Measurements from ENCODE around the gene DOCK9. TPM values are rescaled to one million over a fixed set of nuclear protein-coding genes. Genes with fewer than 3 reads are reported as not detected.

DOCK9 gene
- total and polyA plus RNA-seq, 2 experiments from 2014 or later, result 8.5 to 57.7 TPM

DNA sequence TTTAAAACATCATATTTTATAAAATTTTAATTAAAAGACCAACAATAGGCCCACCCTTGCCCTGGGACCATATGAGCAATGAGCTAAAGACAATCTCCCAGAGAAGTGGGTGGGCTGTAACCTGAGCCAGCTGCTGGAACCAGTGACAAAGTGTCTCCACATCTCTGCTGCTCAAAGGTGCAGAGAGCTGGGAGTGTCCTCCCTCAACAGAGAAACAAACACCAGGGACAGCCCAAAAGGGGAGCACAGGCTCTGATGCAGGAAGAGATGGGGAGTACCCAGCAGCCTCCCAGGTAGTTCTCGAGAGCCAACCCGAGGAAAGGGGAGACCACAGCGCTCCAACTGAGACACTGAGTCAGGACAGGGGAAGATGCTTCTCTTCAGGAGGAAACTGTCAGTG lies 39.1 kb downstream of the DOCK9 start:
- peaks cover 41% of the 10 kb centered on the region for H3K4me1 Mint-ChIP-seq
- 0 out of 2 replicates have a peak overlapping the region, but pooled peaks have one; percentile 9 for H3K4me3 ChIP-seq
- H3K36me3 ChIP-seq (ENCODE audit: insufficient read depth), result peaks cover 5% of the 10 kb centered on the region
- H3K9me3 Mint-ChIP-seq, result peaks cover 11% of the 10 kb centered on the region
- H3K27me3 ChIP-seq (ENCODE audit: insufficient read depth), result no peaks in the 10 kb centered on the region
- no peaks in the 10 kb centered on the region for H3K27me3 Mint-ChIP-seq (ENCODE audit: insufficient read depth, low read depth, poor library complexity)
- H3K4me1 ChIP-seq (ENCODE audit: insufficient read depth), result peaks cover 32% of the 10 kb centered on the region
- peak overlapping the region; percentile 63; the same call in 1 of the 2 replicates for H3K27ac Mint-ChIP-seq
- H3K4me2 ChIP-seq, result peak overlapping the region; percentile 63
- TF ChIP-seq STAT1 (IDR thresholded peaks at IDR 0.05; ENCODE audit: unreplicated experiment), result no peak
- no peak for TF ChIP-seq CREB1 (CRISPR knock-in tag; IDR thresholded peaks at IDR 0.05; ENCODE audit: low read depth)
- no peak for TF ChIP-seq CTCF (conservative IDR thresholded peaks at IDR 0.05; ENCODE audit: low read depth in 2 of 2)
- TF ChIP-seq EZH2 (IDR thresholded peaks at IDR 0.05; ENCODE audit: low read depth, unreplicated experiment), result no peak
- no peak for TF ChIP-seq POLR2AphosphoS5 (IDR thresholded peaks at IDR 0.05; ENCODE audit: low read depth)
- TF ChIP-seq, protein P1, sequence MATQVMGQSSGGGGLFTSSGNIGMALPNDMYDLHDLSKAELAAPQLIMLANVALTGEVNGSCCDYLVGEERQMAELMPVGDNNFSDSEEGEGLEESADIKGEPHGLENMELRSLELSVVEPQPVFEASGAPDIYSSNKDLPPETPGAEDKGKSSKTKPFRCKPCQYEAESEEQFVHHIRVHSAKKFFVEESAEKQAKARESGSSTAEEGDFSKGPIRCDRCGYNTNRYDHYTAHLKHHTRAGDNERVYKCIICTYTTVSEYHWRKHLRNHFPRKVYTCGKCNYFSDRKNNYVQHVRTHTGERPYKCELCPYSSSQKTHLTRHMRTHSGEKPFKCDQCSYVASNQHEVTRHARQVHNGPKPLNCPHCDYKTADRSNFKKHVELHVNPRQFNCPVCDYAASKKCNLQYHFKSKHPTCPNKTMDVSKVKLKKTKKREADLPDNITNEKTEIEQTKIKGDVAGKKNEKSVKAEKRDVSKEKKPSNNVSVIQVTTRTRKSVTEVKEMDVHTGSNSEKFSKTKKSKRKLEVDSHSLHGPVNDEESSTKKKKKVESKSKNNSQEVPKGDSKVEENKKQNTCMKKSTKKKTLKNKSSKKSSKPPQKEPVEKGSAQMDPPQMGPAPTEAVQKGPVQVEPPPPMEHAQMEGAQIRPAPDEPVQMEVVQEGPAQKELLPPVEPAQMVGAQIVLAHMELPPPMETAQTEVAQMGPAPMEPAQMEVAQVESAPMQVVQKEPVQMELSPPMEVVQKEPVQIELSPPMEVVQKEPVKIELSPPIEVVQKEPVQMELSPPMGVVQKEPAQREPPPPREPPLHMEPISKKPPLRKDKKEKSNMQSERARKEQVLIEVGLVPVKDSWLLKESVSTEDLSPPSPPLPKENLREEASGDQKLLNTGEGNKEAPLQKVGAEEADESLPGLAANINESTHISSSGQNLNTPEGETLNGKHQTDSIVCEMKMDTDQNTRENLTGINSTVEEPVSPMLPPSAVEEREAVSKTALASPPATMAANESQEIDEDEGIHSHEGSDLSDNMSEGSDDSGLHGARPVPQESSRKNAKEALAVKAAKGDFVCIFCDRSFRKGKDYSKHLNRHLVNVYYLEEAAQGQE (IDR thresholded peaks at IDR 0.05; ENCODE audit: unreplicated experiment), result no peak
- TF ChIP-seq ZNF114 (CRISPR knock-in tag; IDR thresholded peaks at IDR 0.05), result no peak
- TF ChIP-seq NANOG (IDR thresholded peaks at IDR 0.05; ENCODE audit: borderline replicate concordance), result no peak
- no peak for TF ChIP-seq JUNB (IDR thresholded peaks at IDR 0.05; ENCODE audit: unreplicated experiment)
- TF ChIP-seq, protein P2, sequence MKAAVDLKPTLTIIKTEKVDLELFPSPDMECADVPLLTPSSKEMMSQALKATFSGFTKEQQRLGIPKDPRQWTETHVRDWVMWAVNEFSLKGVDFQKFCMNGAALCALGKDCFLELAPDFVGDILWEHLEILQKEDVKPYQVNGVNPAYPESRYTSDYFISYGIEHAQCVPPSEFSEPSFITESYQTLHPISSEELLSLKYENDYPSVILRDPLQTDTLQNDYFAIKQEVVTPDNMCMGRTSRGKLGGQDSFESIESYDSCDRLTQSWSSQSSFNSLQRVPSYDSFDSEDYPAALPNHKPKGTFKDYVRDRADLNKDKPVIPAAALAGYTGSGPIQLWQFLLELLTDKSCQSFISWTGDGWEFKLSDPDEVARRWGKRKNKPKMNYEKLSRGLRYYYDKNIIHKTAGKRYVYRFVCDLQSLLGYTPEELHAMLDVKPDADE (IDR thresholded peaks at IDR 0.05), result no peak
- no peak for TF ChIP-seq ZNF331 (CRISPR knock-in tag; IDR thresholded peaks at IDR 0.05; ENCODE audit: low read depth)
- TF ChIP-seq, protein P3, sequence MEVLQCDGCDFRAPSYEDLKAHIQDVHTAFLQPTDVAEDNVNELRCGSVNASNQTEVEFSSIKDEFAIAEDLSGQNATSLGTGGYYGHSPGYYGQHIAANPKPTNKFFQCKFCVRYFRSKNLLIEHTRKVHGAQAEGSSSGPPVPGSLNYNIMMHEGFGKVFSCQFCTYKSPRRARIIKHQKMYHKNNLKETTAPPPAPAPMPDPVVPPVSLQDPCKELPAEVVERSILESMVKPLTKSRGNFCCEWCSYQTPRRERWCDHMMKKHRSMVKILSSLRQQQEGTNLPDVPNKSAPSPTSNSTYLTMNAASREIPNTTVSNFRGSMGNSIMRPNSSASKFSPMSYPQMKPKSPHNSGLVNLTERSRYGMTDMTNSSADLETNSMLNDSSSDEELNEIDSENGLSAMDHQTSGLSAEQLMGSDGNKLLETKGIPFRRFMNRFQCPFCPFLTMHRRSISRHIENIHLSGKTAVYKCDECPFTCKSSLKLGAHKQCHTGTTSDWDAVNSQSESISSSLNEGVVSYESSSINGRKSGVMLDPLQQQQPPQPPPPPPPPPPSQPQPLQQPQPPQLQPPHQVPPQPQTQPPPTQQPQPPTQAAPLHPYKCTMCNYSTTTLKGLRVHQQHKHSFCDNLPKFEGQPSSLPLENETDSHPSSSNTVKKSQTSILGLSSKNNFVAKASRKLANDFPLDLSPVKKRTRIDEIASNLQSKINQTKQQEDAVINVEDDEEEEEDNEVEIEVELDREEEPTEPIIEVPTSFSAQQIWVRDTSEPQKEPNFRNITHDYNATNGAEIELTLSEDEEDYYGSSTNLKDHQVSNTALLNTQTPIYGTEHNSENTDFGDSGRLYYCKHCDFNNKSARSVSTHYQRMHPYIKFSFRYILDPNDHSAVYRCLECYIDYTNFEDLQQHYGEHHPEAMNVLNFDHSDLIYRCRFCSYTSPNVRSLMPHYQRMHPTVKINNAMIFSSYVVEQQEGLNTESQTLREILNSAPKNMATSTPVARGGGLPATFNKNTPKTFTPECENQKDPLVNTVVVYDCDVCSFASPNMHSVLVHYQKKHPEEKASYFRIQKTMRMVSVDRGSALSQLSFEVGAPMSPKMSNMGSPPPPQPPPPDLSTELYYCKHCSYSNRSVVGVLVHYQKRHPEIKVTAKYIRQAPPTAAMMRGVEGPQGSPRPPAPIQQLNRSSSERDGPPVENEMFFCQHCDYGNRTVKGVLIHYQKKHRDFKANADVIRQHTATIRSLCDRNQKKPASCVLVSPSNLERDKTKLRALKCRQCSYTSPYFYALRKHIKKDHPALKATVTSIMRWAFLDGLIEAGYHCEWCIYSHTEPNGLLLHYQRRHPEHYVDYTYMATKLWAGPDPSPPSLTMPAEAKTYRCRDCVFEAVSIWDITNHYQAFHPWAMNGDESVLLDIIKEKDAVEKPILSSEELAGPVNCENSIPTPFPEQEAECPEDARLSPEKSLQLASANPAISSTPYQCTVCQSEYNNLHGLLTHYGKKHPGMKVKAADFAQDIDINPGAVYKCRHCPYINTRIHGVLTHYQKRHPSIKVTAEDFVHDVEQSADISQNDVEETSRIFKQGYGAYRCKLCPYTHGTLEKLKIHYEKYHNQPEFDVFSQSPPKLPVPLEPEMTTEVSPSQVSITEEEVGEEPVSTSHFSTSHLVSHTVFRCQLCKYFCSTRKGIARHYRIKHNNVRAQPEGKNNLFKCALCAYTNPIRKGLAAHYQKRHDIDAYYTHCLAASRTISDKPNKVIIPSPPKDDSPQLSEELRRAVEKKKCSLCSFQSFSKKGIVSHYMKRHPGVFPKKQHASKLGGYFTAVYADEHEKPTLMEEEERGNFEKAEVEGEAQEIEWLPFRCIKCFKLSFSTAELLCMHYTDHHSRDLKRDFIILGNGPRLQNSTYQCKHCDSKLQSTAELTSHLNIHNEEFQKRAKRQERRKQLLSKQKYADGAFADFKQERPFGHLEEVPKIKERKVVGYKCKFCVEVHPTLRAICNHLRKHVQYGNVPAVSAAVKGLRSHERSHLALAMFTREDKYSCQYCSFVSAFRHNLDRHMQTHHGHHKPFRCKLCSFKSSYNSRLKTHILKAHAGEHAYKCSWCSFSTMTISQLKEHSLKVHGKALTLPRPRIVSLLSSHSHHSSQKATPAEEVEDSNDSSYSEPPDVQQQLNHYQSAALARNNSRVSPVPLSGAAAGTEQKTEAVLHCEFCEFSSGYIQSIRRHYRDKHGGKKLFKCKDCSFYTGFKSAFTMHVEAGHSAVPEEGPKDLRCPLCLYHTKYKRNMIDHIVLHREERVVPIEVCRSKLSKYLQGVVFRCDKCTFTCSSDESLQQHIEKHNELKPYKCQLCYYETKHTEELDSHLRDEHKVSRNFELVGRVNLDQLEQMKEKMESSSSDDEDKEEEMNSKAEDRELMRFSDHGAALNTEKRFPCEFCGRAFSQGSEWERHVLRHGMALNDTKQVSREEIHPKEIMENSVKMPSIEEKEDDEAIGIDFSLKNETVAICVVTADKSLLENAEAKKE (CRISPR knock-in tag; IDR thresholded peaks at IDR 0.05), result no peak
- TF ChIP-seq EZH2phosphoT487 (IDR thresholded peaks at IDR 0.05; ENCODE audit: unreplicated experiment), result no peak
- peaks cover 10% of the 10 kb centered on the region for H3K36me3 Mint-ChIP-seq (ENCODE audit: low read depth)
- ATAC-seq (peak; percentile 88), DNase-seq (ENCODE audit: low spot score) (peak; percentile 66)
- no peak overlapping the region for H3K4me3 Mint-ChIP-seq
- no peaks in the 10 kb centered on the region for H4K20me1 ChIP-seq (replicated peaks; ENCODE audit: insufficient read depth)
- peaks cover 3% of the 10 kb centered on the region; the same call in 1 of the 2 replicates for H3K9me2 ChIP-seq (ENCODE audit: insufficient read depth)
- H3K27ac ChIP-seq (ENCODE audit: low read depth), result peak overlapping the region; percentile 97
- no peaks in the 10 kb centered on the region for H3K79me2 ChIP-seq (replicated peaks; ENCODE audit: insufficient read depth)
- no peaks in the 10 kb centered on the region for H3F3A ChIP-seq (replicated peaks; ENCODE audit: low read depth)
- no peak overlapping the region; the same call in 1 of the 2 replicates for H2AFZ ChIP-seq
